ENCODE data around the gene CORO2B.

CORO2B gene

GRCh38 chr15:68554721-68555678 lies 23.8 kb upstream of the CORO2B start:
- DNase-seq, result no peak

- no peak for DNase-seq
Measured at GRCh38 chr15:68555679-68556037, 23.1 kb upstream of the CORO2B start.

GRCh38 chr15:68556139-68556990 lies 22.4 kb upstream of the CORO2B start:
- DNase-seq, result no peak

- DNase-seq, result no peak
Measured at GRCh38 chr15:68557469-68558317, 21.1 kb upstream of the CORO2B start.

GRCh38 chr15:68558318-68559305 lies 20.2 kb upstream of the CORO2B start:
- no peak for DNase-seq

GRCh38 chr15:68559345-68560310 lies 19.2 kb upstream of the CORO2B start:
- no peak for DNase-seq

GRCh38 chr15:68560501-68561113 lies 18.2 kb upstream of the CORO2B start:
- no peak for DNase-seq

- no peak for DNase-seq
Measured at GRCh38 chr15:68561171-68561900, 17.5 kb upstream of the CORO2B start.

GRCh38 chr15:68561901-68562300 lies 16.9 kb upstream of the CORO2B start:
- no peak for DNase-seq

GRCh38 chr15:68564173-68564572 lies 14.6 kb upstream of the CORO2B start:
- no peak for DNase-seq

- DNase-seq, result no peak
Measured at GRCh38 chr15:68565234-68565633, 13.6 kb upstream of the CORO2B start.

GRCh38 chr15:68565726-68566125 lies 13.1 kb upstream of the CORO2B start:
- DNase-seq, result no peak

- no peak for DNase-seq
Measured at GRCh38 chr15:68566377-68566954, 12.3 kb upstream of the CORO2B start.

- no peak for DNase-seq
Measured at GRCh38 chr15:68567345-68567744, 11.4 kb upstream of the CORO2B start.

GRCh38 chr15:68570974-68571373 lies 7.8 kb upstream of the CORO2B start:
- no peak for DNase-seq

GRCh38 chr15:68571582-68571981 lies 7.2 kb upstream of the CORO2B start:
- DNase-seq, result no peak

GRCh38 chr15:68572309-68572708 lies 6.5 kb upstream of the CORO2B start:
- no peak for DNase-seq

- no peak for DNase-seq
Measured at GRCh38 chr15:68572921-68573320, 5.9 kb upstream of the CORO2B start.

GRCh38 chr15:68574046-68574445 lies 4.7 kb upstream of the CORO2B start:
- DNase-seq, result no peak

Measured in NCI-H2081 treated with DMSO at 0.1 percent for 48 hours (cell line).